KMS-11 (cell line): ENCODE results near the gene KRTCAP2.

Experiments
- H2AFZ ChIP-seq: fragments of 200-600 bp; sonication (generic); 2 replicates; pipeline ENCODE4 v1.6.1; 2016; ENCODE audit warnings: antibody characterized with exemption, mixed run types, low read depth
- H3K27ac ChIP-seq: fragments of 200-600 bp; sonication (generic); 2 replicates; pipeline ENCODE4 v1.6.1; 2016; ENCODE audit warnings: mild to moderate bottlenecking, mixed run types
- H3K27me3 ChIP-seq: fragments of 200-600 bp; sonication (generic); 2 replicates; pipeline ENCODE4 v1.6.1; 2017; ENCODE audit warnings: mild to moderate bottlenecking, low read depth, mixed run types, moderate library complexity; ENCODE audit not compliant: insufficient read depth
- H3K36me3 ChIP-seq: fragments of 200-600 bp; sonication (generic); 2 replicates; pipeline ENCODE4 v1.6.1; 2017; ENCODE audit warnings: mild to moderate bottlenecking, mixed run types; ENCODE audit not compliant: insufficient read depth
- H3K4me1 ChIP-seq: fragments of 200-600 bp; sonication (generic); 2 replicates; pipeline ENCODE4 v1.6.1; 2016; ENCODE audit warnings: mild to moderate bottlenecking, low read depth, mixed run types; ENCODE audit not compliant: poor library complexity, severe bottlenecking
- H3K4me2 ChIP-seq: fragments of 200-600 bp; sonication (generic); 2 replicates; pipeline ENCODE4 v1.7.0; 2016; ENCODE audit warnings: mild to moderate bottlenecking, mixed run types
- H3K4me3 ChIP-seq: fragments of 200-600 bp; sonication (generic); IDR thresholded peaks from 2 replicates; pipeline ENCODE4 v1.6.1; 2017; ENCODE audit warnings: low read depth, low read length, mixed read lengths; ENCODE audit not compliant: insufficient read depth
- H3K79me2 ChIP-seq: fragments of 200-600 bp; sonication (generic); 2 replicates; pipeline ENCODE4 v1.6.1; 2016; ENCODE audit warnings: low read depth, mixed run types; ENCODE audit not compliant: insufficient read depth
- H3K9ac ChIP-seq: fragments of 200-600 bp; sonication (generic); 2 replicates; pipeline ENCODE4 v1.6.1; 2016; ENCODE audit warnings: mild to moderate bottlenecking, mixed run types
- H4K20me1 ChIP-seq: fragments of 200-600 bp; sonication (generic); 2 replicates; pipeline ENCODE4 v1.6.1; 2016; ENCODE audit warnings: mild to moderate bottlenecking, mixed run types; ENCODE audit not compliant: insufficient read depth
- TF ChIP-seq, protein P1 (sequence below): fragments of 200-600 bp; sonication (generic); conservative IDR thresholded peaks from 2 replicates; pipeline ENCODE4 v1.6.1; 2017; ENCODE audit warnings: low read depth, mild to moderate bottlenecking, antibody characterized with exemption, low read length, moderate library complexity, mixed read lengths

The KRTCAP2 gene

DNA sequence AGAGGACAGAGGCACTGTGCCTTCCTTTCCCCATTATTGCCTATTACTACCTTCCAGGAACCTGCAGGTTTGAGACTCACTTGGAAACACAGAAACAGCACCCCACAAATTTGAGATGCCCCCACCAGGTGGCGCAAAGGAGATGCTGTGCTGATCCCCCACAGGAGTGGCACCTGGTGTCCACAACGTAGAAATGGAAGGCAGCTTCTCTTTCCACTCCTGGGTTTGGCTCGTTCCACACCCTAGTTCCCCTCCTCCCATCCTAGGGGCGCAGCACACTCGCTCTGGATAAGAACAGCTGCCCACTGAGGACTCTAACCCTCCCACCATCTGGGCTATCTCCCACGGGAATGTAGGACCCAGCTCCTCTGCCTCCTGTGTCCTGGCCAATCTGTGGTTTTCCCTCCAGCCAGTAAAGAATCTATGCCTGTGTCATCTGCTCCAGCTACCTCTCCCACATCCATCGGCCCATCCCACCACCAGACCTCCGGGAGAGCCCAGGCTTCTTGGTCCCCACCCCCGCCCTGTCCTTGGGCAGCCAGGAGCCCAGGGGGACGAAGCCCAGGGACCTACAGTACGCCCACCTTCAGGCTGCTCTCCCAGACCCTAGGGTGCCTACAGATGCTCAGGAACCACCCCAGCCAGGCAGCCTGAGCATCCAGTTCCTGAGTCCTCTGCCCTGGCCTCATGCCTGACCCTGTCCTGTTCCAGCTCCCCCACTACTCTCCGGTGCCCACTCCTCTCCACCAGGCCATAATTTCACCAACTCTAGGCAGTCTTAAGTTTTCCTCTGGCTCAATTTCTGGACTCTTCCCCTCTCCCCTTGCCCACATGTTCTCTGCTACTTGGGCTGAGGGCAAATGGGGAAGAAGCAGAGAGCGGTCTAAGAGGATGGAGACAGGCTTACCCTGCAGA lies 34.0 kb upstream of the KRTCAP2 start:
- H3K27me3 ChIP-seq: no peaks in the 10 kb centered on the region
- TF ChIP-seq, protein P1, sequence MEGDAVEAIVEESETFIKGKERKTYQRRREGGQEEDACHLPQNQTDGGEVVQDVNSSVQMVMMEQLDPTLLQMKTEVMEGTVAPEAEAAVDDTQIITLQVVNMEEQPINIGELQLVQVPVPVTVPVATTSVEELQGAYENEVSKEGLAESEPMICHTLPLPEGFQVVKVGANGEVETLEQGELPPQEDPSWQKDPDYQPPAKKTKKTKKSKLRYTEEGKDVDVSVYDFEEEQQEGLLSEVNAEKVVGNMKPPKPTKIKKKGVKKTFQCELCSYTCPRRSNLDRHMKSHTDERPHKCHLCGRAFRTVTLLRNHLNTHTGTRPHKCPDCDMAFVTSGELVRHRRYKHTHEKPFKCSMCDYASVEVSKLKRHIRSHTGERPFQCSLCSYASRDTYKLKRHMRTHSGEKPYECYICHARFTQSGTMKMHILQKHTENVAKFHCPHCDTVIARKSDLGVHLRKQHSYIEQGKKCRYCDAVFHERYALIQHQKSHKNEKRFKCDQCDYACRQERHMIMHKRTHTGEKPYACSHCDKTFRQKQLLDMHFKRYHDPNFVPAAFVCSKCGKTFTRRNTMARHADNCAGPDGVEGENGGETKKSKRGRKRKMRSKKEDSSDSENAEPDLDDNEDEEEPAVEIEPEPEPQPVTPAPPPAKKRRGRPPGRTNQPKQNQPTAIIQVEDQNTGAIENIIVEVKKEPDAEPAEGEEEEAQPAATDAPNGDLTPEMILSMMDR: peak; percentile 100
- H3K4me1 ChIP-seq: peaks cover 29% of the 10 kb centered on the region
- H3K36me3 ChIP-seq: no peaks in the 10 kb centered on the region
- peak overlapping the region; percentile 62 for H2AFZ ChIP-seq
- 0 out of 2 replicates have a peak, but pooled peaks cover 5% of the 10 kb centered on the region for H3K79me2 ChIP-seq
- H4K20me1 ChIP-seq: no peaks in the 10 kb centered on the region
- H3K4me3 ChIP-seq: no peak overlapping the region
- peak overlapping the region; percentile 99 for H3K4me2 ChIP-seq
- peak overlapping the region; percentile 29; the same call in 1 of the 2 replicates for H3K9ac ChIP-seq
- H3K27ac ChIP-seq: peak overlapping the region; percentile 36

- peaks cover 29% of the 10 kb centered on the region for H3K4me1 ChIP-seq
- no peak overlapping the region for H3K9ac ChIP-seq
- 0 out of 2 replicates have a peak, but pooled peaks cover 5% of the 10 kb centered on the region for H3K79me2 ChIP-seq
- no peak overlapping the region for H2AFZ ChIP-seq
- TF ChIP-seq, protein P1: no peak
- no peak overlapping the region for H3K27ac ChIP-seq
- H4K20me1 ChIP-seq: no peaks in the 10 kb centered on the region
- H3K27me3 ChIP-seq: no peaks in the 10 kb centered on the region
- H3K4me3 ChIP-seq: no peak overlapping the region
- no peaks in the 10 kb centered on the region for H3K36me3 ChIP-seq
- H3K4me2 ChIP-seq: no peak overlapping the region
These were observed 33.0 kb upstream of the KRTCAP2 start for GRCh38 chr1:155205969-155206593.

DNA sequence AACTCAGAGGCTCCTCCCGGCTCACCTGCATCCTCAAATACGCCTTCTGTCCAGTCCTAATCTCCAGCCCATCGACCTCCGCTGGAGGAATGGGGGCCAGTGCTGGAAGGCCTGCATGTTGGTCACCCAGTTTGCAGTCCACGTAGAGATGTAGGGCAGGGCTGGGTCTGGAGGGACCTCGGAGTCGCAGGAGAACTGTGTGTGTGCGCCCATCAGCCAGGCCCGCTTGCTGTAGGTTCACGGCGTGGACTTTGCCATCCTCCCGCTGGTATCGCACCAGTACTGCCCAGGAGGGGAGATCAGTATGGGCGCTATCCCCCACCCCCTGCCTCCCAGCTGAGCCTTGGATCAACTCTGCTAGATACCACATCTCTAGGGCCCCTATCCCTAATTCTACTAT lies 31.9 kb upstream of the KRTCAP2 start:
- Histone ChIP-seq H3K4me2 (no peak overlapping the region), H3K9ac (no peak overlapping the region), H3K27ac (no peak overlapping the region), H2AFZ (no peak overlapping the region), H3K36me3 (no peaks in the 10 kb centered on the region), H4K20me1 (no peaks in the 10 kb centered on the region), H3K4me1 (peaks cover 26% of the 10 kb centered on the region), H3K79me2 (0 out of 2 replicates have a peak, but pooled peaks cover 5% of the 10 kb centered on the region), H3K4me3 (no peak overlapping the region), H3K27me3 (no peaks in the 10 kb centered on the region)
- TF ChIP-seq, protein P1: 0 out of 2 replicates have a peak, but pooled peaks have one; percentile 4

DNA sequence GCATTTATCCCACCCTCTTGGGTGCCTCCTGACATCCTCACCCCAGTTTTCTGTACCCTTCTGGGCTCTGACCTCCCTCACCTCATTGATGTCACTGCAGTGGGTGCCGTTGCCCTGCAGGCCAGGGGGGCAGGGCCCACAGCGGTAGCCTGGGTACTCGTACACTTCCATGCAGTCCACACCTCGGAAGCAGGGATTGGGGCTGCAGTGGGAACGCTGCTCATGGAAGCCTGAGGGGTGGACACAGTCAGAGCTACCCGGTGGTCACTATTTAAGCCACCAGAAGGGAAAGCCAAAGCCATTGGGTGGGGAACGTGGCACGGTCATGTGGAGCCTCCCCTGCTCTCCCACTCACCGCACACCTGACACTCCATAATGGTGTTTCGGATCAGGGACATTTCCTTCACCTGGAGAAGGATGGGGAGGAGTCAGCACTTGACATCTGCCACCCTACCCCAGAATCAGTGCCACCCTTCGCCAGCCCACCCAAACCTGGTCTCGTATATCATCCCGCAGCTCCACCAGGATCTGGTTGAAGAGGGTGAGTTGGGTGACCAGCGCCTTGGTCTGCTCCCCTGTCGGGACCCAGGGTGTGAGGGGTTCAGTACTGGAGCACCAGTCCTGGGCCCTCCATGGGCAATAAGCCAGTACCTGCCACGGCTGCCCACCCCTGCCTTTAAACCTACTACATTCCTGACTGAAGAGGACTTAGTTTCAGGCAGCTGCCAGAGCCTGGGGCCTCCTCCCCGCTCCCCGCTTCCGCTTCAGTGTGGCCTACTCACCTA lies 29.8 kb upstream of the KRTCAP2 start:
- no peak overlapping the region for H3K4me2 ChIP-seq
- TF ChIP-seq, protein P1: no peak
- no peak overlapping the region for H3K4me3 ChIP-seq
- no peaks in the 10 kb centered on the region for H3K36me3 ChIP-seq
- no peak overlapping the region for H3K27ac ChIP-seq
- H4K20me1 ChIP-seq: no peaks in the 10 kb centered on the region
- H2AFZ ChIP-seq: no peak overlapping the region
- no peaks in the 10 kb centered on the region for H3K27me3 ChIP-seq
- no peaks in the 10 kb centered on the region for H3K79me2 ChIP-seq
- H3K4me1 ChIP-seq: peaks cover 16% of the 10 kb centered on the region
- no peak overlapping the region for H3K9ac ChIP-seq
